GM21576 (cell line): ENCODE measurements around the gene CST11.
A peak's percentile ranks its signal among the peaks of the same experiment; 100 is the strongest.

Experiments used
- ATAC-seq: cut with Tn5 transposase; IDR thresholded peaks from one replicate; pipeline ENCODE4 v1.9.1; 2021; ENCODE audit warnings: mild to moderate bottlenecking, moderate library complexity; ENCODE audit not compliant: unreplicated experiment

CST11 gene

DNA sequence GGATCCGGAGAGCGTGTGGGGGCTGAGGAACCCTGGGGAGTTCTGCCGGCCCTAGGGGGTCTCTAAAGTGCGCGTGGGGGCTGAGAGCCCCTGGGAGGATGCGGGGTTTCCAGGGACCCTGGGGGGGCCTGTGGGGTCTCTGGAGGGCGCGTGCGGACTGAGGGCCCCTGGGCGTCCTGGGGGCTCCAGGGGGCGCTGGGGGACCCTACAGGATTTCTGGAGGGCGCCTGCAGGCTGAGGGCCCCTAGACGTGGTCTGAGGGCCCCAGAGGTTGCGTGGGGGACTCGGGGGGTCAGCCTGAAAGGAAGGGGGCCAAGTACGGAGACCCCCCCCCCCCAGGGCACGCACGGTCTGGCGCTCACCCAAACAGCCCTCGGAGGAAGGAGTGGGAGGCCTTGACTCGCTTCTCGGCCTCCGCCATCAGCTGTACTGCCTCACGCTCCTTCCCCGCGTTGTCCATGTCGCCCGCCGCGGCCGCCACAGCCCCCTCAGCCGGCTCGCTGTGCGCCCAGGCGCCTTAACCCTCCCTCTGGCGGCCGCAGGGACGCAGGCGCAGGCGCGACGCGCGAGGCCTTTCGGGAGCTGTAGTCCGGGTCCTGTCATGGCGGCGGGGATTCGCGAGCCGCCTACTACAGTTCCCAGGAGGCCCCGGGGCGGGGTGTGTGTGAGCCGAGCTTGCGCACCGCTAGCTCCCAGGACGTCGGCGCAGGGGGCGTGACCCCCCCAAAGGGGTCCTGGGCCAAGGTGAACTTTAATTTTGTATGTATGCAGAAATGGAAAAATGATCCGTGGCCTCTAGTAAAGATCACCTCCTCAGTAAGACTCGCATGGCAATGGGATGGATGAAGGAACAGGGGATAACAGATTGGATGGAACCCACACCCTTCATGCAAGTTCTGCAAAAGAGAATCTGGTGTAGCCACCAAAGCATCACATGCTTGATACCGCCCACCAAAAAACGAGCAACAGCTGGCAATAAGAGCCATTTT is 31.4 kb downstream of the CST11 start, which contains the start of gene NAPB:
NAPB (minus strand) TSS at position 546 of the 989 bp plus-strand sequence; CDS start at position 460, 86 bp downstream.
- ATAC-seq = peak; percentile 97

- ATAC-seq = no peak
Measured at GRCh38 chr20:23419995-23420901, 32.4 kb downstream of the CST11 start.

DNA sequence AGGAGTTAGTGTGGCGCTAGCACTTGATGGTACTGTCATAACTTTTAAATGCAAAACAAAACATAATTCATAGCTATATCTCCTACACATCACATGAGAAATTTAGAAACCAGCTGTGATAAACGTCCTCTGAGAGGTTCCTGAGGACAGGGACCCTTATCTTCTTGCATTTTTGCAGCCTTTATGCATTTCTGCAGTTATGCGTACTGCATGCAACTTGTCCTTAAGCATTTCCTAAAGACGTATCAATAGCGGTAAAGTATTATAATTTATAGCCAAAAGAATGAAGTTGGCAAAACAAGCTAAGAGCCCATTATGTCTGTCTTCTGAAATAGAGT is 33.0 kb downstream of the CST11 start:
- ATAC-seq = no peak

DNA sequence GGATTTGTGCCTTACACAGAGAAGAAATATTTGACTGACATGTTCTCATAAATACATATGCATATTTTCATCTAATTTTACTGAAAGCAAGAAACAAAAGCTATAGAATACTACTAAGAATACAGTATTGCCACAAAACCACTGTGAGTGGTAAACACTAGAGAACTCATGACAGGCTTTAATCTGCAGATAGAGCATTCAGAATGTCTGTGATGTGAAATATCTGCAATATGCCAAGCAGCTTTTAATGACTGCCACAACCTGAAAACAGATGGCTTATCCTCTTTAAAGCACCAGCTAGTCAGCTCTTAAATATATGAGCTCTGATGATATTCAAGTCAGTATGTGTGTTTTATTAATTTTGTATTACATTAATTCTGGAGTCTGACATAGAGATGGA is 34.8 kb downstream of the CST11 start:
- ATAC-seq = no peak

- no peak for ATAC-seq
Measured at GRCh38 chr20:23415959-23416583, 36.6 kb downstream of the CST11 start.

- no peak for ATAC-seq
Measured at GRCh38 chr20:23415555-23415954, 37.1 kb downstream of the CST11 start.

DNA sequence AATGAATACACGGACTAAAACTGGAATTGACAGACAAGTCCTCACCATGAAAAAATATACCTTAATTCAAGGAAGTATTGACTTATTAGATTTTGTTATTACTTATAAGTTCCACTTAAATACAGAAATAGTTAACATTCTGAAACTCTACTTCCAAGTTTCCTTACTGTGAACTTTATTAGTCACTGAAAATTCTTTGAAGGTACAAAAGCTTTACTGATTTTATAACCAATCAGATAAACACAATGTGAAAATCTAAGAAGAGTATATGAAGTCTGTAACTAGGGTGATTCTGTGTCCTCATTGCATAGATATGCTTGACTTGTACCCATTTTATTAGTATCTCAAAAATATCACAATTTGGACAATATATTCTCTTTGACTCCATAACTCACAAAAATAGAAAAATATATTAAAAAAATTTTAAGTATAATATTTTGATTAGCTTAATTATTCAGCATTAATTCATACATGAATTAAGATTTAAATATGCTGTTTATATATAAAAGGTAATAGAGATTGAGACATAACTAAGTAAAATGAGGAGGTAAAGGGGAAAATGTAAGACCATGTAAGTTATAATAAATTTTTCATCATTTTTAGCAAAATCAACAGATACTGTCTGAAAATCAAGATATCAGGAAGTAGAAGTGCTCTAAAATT is 38.0 kb downstream of the CST11 start:
- no peak for ATAC-seq

DNA sequence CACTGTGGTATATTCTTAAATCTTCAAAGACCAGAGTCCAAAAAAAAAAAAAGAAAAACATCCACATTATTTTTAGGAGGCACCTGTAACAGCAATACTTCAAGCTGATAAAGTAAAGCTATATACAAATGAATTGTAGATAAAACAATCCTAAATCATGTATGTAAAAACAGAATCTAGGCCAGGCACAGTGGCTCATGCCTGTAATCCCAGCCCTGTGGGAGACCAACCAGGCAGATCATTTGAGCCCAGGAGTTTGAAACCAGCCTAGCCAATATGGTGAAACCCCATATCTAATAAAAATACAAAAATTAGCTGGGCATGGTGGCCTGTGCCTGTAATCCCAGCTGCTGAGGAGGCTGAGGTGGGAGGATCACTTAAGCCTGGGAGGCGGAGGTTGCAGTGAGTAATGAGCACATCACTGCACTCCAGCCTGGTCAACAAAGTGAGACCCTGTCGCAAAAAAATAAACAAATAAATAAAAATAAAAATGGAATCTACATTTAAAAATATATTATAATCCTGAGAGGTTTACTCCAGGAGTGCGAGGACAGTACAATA is 38.7 kb downstream of the CST11 start:
- no peak for ATAC-seq

DNA sequence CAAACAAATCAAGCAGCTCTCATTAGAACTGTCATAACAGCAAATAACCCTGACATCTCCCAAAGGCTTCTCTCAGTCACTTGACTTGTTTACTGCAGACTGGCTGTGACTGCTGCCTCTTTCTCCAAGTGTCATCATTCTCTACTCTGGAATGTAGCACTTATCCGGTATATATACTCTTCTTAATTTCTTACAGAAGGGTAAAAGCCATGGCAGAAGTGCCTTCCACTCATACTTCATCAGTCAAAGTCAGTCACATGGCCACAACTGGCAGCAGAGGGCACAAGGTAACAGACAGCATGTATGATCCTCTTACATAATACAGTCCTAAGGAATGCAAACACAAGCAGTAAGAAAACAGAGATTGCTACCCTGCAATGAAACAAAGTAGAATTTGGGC is 40.6 kb downstream of the CST11 start:
- no peak for ATAC-seq

- no peak for ATAC-seq
Measured at GRCh38 chr20:23410916-23411695, 41.6 kb downstream of the CST11 start.

GRCh38 chr20:23409800-23410199 is 42.9 kb downstream of the CST11 start:
- no peak for ATAC-seq

DNA sequence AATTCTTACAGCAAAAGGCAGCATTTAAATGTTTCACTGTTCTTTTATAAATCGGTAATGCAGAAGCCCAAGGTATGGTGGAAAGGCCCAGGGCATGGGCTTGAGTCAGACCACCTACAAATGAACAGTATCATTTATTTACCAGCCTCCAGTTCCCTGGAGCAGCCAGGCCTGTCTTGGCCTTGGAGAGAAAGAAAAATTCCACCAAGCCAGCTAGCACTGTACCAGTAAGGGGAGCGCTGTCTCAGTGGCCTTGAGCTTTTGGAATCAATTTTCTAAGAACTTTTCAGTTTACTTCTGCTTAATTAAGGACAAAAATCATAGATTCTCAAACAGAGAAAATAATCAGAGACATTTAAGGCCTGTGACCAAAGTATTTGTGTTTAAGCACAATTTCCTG is 43.7 kb downstream of the CST11 start:
- no peak for ATAC-seq

DNA sequence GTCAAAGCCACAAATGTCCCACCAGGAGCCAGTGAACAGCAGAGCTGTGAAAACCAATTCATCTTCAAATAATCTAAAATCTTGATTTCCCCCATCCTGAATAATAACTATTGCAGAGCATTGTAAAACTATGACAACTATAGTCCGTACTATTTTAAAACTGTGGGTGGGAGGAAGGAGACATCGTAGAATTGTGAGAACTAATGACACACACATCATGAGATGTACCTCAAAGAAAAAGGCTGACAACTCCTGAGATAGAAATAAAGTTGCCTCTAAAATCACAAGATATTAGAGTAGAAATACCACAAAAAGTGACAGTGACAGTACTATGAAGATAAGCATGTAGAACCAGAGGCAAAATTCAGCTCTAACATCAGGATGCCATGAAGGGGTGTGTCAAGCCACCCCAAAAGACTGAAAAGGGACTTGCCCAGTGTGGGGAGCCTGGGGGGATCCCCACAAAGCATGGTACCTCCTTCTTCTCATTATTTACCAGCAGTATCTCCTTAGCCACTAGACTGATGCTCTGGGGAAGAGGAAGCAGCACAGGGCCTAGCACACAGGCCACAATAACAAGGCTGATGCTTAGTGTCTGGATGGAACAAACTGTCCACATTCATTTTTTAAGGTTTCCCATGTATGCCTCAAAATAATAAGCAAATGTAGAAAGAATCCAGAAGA is 44.8 kb downstream of the CST11 start:
- ATAC-seq = peak; percentile 70

DNA sequence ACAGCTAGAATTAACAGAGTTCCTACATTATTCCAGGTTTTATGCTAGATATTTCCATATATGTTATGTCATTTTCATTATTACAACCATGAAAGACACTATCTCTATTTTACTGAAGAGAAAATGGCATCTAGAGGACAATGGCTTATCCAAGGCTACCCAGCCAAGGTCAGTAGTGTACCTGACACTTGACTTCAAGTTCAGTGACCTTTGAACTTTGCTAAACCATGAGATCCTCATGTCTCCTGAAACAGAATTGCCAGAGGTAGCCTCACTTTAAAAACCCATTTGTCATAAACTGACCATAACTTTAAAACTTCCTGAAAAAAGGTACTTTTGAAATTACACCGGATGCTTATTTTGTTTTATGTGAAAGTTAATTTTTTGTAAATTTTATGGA is 45.8 kb downstream of the CST11 start:
- ATAC-seq = no peak

DNA sequence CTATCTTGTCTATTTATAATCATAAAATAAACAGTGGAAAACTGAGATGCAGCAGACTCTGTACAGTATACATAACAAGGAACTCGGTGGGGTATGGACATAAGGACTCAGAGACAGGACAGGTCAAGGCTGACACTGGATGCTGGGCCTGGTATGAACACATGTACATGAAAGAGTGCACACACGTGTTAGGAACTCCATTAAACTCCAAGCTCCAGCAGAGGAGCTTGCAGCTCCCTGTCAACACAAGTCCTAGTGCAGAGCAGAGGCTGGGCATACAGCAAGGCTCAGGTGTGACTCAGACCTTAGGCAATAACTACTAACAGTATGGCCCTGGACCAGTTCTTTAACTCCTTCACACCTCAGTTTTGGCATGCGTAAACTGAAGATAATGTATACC is 48.5 kb downstream of the CST11 start:
- ATAC-seq = no peak

GRCh38 chr20:23403751-23404150 is 48.9 kb downstream of the CST11 start:
- no peak for ATAC-seq

DNA sequence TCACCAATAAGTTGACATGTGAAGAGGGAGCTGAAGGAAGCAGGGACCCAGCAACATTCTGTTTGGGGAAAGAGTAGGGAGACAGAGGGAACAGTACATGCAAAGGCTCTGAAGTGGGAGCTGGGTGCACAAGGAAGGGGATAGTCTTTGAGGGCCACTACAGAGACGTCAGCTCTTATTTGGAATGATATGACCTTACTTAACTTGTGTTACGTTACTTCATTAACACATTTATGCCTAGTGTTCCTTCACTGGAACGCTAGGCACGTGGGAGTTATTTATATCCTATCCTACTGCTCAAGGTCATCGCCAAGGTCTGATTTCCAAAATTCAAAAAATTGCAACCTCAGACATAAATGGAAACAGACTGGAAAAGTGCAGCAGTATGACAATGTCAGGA is 51.6 kb downstream of the CST11 start:
- ATAC-seq = no peak
